Large intestine (tissue), 3 donors: Measurements from ENCODE around the gene LPP. TPM values are rescaled to one million over a fixed set of nuclear protein-coding genes. Genes with fewer than 3 reads are reported as not detected.

Source experiments
- DNase-seq, 2 donors: peaks; one replicate each; pipeline versions ENCODE4 v3.0.0 to v3.0.0-alpha.2; 2013
- H3K27ac ChIP-seq: one replicate; pipeline ENCODE4 v1.5.1; 2013; ENCODE audit warnings: low read length
- H3K27me3 ChIP-seq: 2 replicates; pipeline ENCODE4 v1.6.1; 2013; ENCODE audit warnings: low read length; ENCODE audit not compliant: control insufficient read depth, insufficient read depth
- H3K36me3 ChIP-seq: 2 replicates; pipeline ENCODE4 v1.6.1; 2013; ENCODE audit warnings: low read length; ENCODE audit not compliant: control insufficient read depth, insufficient read depth
- H3K4me1 ChIP-seq: one replicate; pipeline ENCODE4 v1.6.1; 2013; ENCODE audit warnings: low read length; ENCODE audit not compliant: control insufficient read depth, insufficient read depth
- H3K4me3 ChIP-seq: one replicate; pipeline ENCODE4 v1.5.1; 2013; ENCODE audit warnings: low read length
- H3K9me3 ChIP-seq: one replicate; pipeline ENCODE4 v1.6.1; 2013; ENCODE audit warnings: mild to moderate bottlenecking, low read depth, low read length, moderate library complexity; ENCODE audit not compliant: control insufficient read depth
- WGBS: methylation state at CpG from one replicate; pipeline ENCODE4 v1.1.5; 2013; ENCODE audit warnings: low lambda C conversion rate; ENCODE audit not compliant: insufficient coverage; 5-methylcytosine and 5-hydroxymethylcytosine counted together
- polyA plus RNA-seq: library from polyadenylated mRNA; unstranded; fragments of 120-200 nt; gene quantifications from one replicate; pipeline ENCODE4 v1.2.1, GENCODE V29; 2013

Gene LPP
- polyA plus RNA-seq, 1 donor: 41.2 TPM

- Histone ChIP-seq H3K4me1 (peaks cover 14% of the 10 kb centered on the region), H3K27ac (peak overlapping the region; percentile 50), H3K4me3 (no peak overlapping the region), H3K36me3 (peaks cover 15% of the 10 kb centered on the region), H3K9me3 (no peaks in the 10 kb centered on the region), H3K27me3 (no peaks in the 10 kb centered on the region)
- 100% methylated on average over 1 of the region's 7 CpGs for WGBS
- peak; percentile 81 to 90 for DNase-seq
Observed at GRCh38 chr3:188205992-188206416, 52.0 kb downstream of the LPP start.

- H3K27ac ChIP-seq: peak overlapping the region; percentile 50
- peaks cover 18% of the 10 kb centered on the region for H3K4me1 ChIP-seq
- H3K4me3 ChIP-seq: no peak overlapping the region
- H3K9me3 ChIP-seq: no peaks in the 10 kb centered on the region
- H3K27me3 ChIP-seq: no peaks in the 10 kb centered on the region
- H3K36me3 ChIP-seq: peaks cover 15% of the 10 kb centered on the region
- no peak for DNase-seq
- 90% methylated on average over 2 of the region's 3 CpGs for WGBS
Observed at GRCh38 chr3:188206787-188207186, 52.8 kb downstream of the LPP start.

GRCh38 chr3:188207941-188208515, 54.1 kb downstream of the LPP start:
- no CpG with 5 or more reads among the region's 5 CpGs for WGBS
- no peak for DNase-seq
- Histone ChIP-seq H3K27me3 (no peaks in the 10 kb centered on the region), H3K9me3 (no peaks in the 10 kb centered on the region), H3K36me3 (peaks cover 15% of the 10 kb centered on the region), H3K27ac (no peak overlapping the region), H3K4me3 (no peak overlapping the region), H3K4me1 (peaks cover 26% of the 10 kb centered on the region)

GRCh38 chr3:188208516-188208981, 54.6 kb downstream of the LPP start:
- DNase-seq: no peak
- Histone ChIP-seq H3K4me1 (peaks cover 28% of the 10 kb centered on the region), H3K36me3 (peaks cover 15% of the 10 kb centered on the region), H3K27ac (no peak overlapping the region), H3K27me3 (no peaks in the 10 kb centered on the region), H3K4me3 (no peak overlapping the region), H3K9me3 (no peaks in the 10 kb centered on the region)
- 71% methylated on average over 1 of the region's 7 CpGs for WGBS

- Histone ChIP-seq H3K36me3 (peaks cover 13% of the 10 kb centered on the region), H3K27ac (no peak overlapping the region), H3K9me3 (no peaks in the 10 kb centered on the region), H3K27me3 (no peaks in the 10 kb centered on the region), H3K4me3 (no peak overlapping the region), H3K4me1 (peaks cover 30% of the 10 kb centered on the region)
- WGBS: no CpG with 5 or more reads among the region's 3 CpGs
- no peak for DNase-seq
Observed at GRCh38 chr3:188209034-188209433, 55.1 kb downstream of the LPP start.

GRCh38 chr3:188209740-188210139, 55.8 kb downstream of the LPP start:
- H3K9me3 ChIP-seq: no peaks in the 10 kb centered on the region
- no peak for DNase-seq
- H3K27ac ChIP-seq: no peak overlapping the region
- H3K27me3 ChIP-seq: no peaks in the 10 kb centered on the region
- peaks cover 15% of the 10 kb centered on the region for H3K36me3 ChIP-seq
- no CpG with 5 or more reads among the region's 1 CpG for WGBS
- H3K4me1 ChIP-seq: peaks cover 36% of the 10 kb centered on the region
- no peak overlapping the region for H3K4me3 ChIP-seq

- Histone ChIP-seq H3K9me3 (no peaks in the 10 kb centered on the region), H3K36me3 (peaks cover 15% of the 10 kb centered on the region), H3K27ac (peak overlapping the region; percentile 78), H3K27me3 (no peaks in the 10 kb centered on the region), H3K4me1 (peaks cover 52% of the 10 kb centered on the region), H3K4me3 (no peak overlapping the region)
- DNase-seq: no peak
- WGBS: 100% methylated on average over 1 of the region's 4 CpGs
Observed at GRCh38 chr3:188211476-188211875, 57.5 kb downstream of the LPP start.

- peak; percentile 69 to 86 for DNase-seq
- WGBS: 0% methylated on average over 2 of the region's 9 CpGs
- Histone ChIP-seq H3K27me3 (no peaks in the 10 kb centered on the region), H3K4me3 (no peak overlapping the region), H3K4me1 (peaks cover 53% of the 10 kb centered on the region), H3K9me3 (no peaks in the 10 kb centered on the region), H3K36me3 (peaks cover 15% of the 10 kb centered on the region), H3K27ac (peak overlapping the region; percentile 78)
Observed at GRCh38 chr3:188212308-188212969, 58.5 kb downstream of the LPP start.

GRCh38 chr3:188214442-188214841, 60.5 kb downstream of the LPP start:
- WGBS: no CpG with 5 or more reads among the region's 1 CpG
- Histone ChIP-seq H3K9me3 (no peaks in the 10 kb centered on the region), H3K4me1 (peaks cover 64% of the 10 kb centered on the region), H3K4me3 (no peak overlapping the region), H3K36me3 (peaks cover 8% of the 10 kb centered on the region), H3K27ac (peak overlapping the region; percentile 78), H3K27me3 (no peaks in the 10 kb centered on the region)
- peak in 1 of 2 donors; percentile 43 for DNase-seq

GRCh38 chr3:188215129-188215528, 61.2 kb downstream of the LPP start:
- no peaks in the 10 kb centered on the region for H3K27me3 ChIP-seq
- H3K36me3 ChIP-seq: peaks cover 6% of the 10 kb centered on the region
- H3K27ac ChIP-seq: peak overlapping the region; percentile 78
- no peaks in the 10 kb centered on the region for H3K9me3 ChIP-seq
- WGBS: no CpG with 5 or more reads among the region's 2 CpGs
- DNase-seq: peak; percentile 48 to 80
- H3K4me1 ChIP-seq: peaks cover 71% of the 10 kb centered on the region
- no peak overlapping the region for H3K4me3 ChIP-seq
